Endothelial cell (in vitro differentiated cells): ENCODE data around the gene CXCR2. TPM values are rescaled to one million over a fixed set of nuclear protein-coding genes. Genes with fewer than 3 reads are reported as not detected.

ENCODE experiments used
- DNase-seq: peaks from one replicate; pipeline ENCODE4 v3.0.0; 2021; ENCODE audit warnings: low spot score
- H3K27ac Mint-ChIP-seq: one replicate; pipeline ENCODE4 v1.8.0; 2021; ENCODE audit warnings: mixed read lengths, inconsistent platforms; ENCODE audit not compliant: unreplicated experiment
- H3K27me3 Mint-ChIP-seq: one replicate; pipeline ENCODE4 v1.8.0; 2021; ENCODE audit warnings: mild to moderate bottlenecking, moderate library complexity, mixed read lengths, inconsistent platforms; ENCODE audit not compliant: unreplicated experiment
- H3K36me3 Mint-ChIP-seq: one replicate; pipeline ENCODE4 v1.8.0; 2021; ENCODE audit warnings: mild to moderate bottlenecking, low read depth, mixed read lengths, inconsistent platforms; ENCODE audit not compliant: unreplicated experiment
- H3K4me1 Mint-ChIP-seq: one replicate; pipeline ENCODE4 v1.8.0; 2021; ENCODE audit warnings: mild to moderate bottlenecking, mixed read lengths, inconsistent platforms; ENCODE audit not compliant: unreplicated experiment
- H3K4me3 Mint-ChIP-seq: one replicate; pipeline ENCODE4 v1.8.0; 2021; ENCODE audit warnings: mild to moderate bottlenecking, mixed read lengths, inconsistent platforms; ENCODE audit not compliant: unreplicated experiment
- H3K9me3 Mint-ChIP-seq: one replicate; pipeline ENCODE4 v1.8.0; 2021; ENCODE audit warnings: mixed read lengths, inconsistent platforms; ENCODE audit not compliant: unreplicated experiment
- CTCF ChIP-seq: fragments of 200-600 bp; sonication (generic); IDR thresholded peaks from one replicate; pipeline ENCODE4 v1.5.0; 2021; ENCODE audit warnings: antibody characterized with exemption; ENCODE audit not compliant: unreplicated experiment
- total RNA-seq: library from RNA; stranded (reverse); fragmentation: NEBNext Ultra II Directional; extraction: Animal tissue kit (Norgen Biotek cat#: 25700); gene quantifications from one replicate; pipeline ENCODE4 v1.2.1, GENCODE V29; 2021; ENCODE audit not compliant: unreplicated experiment

CXCR2 gene
- total RNA-seq, 1 donor from 2014 or later = 0.49 TPM

GRCh38 chr2:218146056-218146455 is 20.2 kb downstream of the CXCR2 start:
- Mint-ChIP-seq H3K36me3 (peaks cover 14% of the 10 kb centered on the region), H3K4me1 (peaks cover 3% of the 10 kb centered on the region), H3K9me3 (peaks cover 7% of the 10 kb centered on the region), H3K4me3 (no peak overlapping the region), H3K27ac (no peak overlapping the region), H3K27me3 (peaks cover 7% of the 10 kb centered on the region)
- no peak for TF ChIP-seq CTCF
- no peak for DNase-seq

GRCh38 chr2:218149098-218149497 is 23.3 kb downstream of the CXCR2 start:
- Mint-ChIP-seq H3K36me3 (peaks cover 10% of the 10 kb centered on the region), H3K27me3 (peaks cover 10% of the 10 kb centered on the region), H3K4me3 (peak overlapping the region; percentile 9), H3K9me3 (peaks cover 7% of the 10 kb centered on the region), H3K4me1 (peaks cover 3% of the 10 kb centered on the region), H3K27ac (no peak overlapping the region)
- TF ChIP-seq CTCF = no peak
- no peak for DNase-seq

- Mint-ChIP-seq H3K27me3 (peaks cover 10% of the 10 kb centered on the region), H3K9me3 (peaks cover 6% of the 10 kb centered on the region), H3K36me3 (peaks cover 10% of the 10 kb centered on the region), H3K27ac (no peak overlapping the region), H3K4me1 (peaks cover 3% of the 10 kb centered on the region), H3K4me3 (no peak overlapping the region)
- TF ChIP-seq CTCF = no peak
- no peak for DNase-seq
Observed at GRCh38 chr2:218149848-218150440, 24.1 kb downstream of the CXCR2 start.

- Mint-ChIP-seq H3K36me3 (peaks cover 6% of the 10 kb centered on the region), H3K4me3 (no peak overlapping the region), H3K9me3 (no peaks in the 10 kb centered on the region), H3K27ac (no peak overlapping the region), H3K27me3 (peaks cover 10% of the 10 kb centered on the region), H3K4me1 (peaks cover 3% of the 10 kb centered on the region)
- no peak for DNase-seq
- no peak for TF ChIP-seq CTCF
Observed at GRCh38 chr2:218152172-218152571, 26.3 kb downstream of the CXCR2 start.

- DNase-seq = no peak
- no peak for TF ChIP-seq CTCF
- H3K36me3 Mint-ChIP-seq = peaks cover 6% of the 10 kb centered on the region
- no peak overlapping the region for H3K4me3 Mint-ChIP-seq
- H3K4me1 Mint-ChIP-seq = peaks cover 3% of the 10 kb centered on the region
- H3K9me3 Mint-ChIP-seq = no peaks in the 10 kb centered on the region
- no peak overlapping the region for H3K27ac Mint-ChIP-seq
- peaks cover 10% of the 10 kb centered on the region for H3K27me3 Mint-ChIP-seq
Observed at GRCh38 chr2:218152777-218153176, 26.9 kb downstream of the CXCR2 start.
